IMR-90 (cell line): ENCODE data around the gene RABEP2. TPM values are rescaled to one million over a fixed set of nuclear protein-coding genes. Genes with fewer than 3 reads are reported as not detected.

Source experiments
- ATAC-seq: fragments of 200-7000 bp; cut with Tn5 transposase; 2 replicates; pipeline ENCODE4 v1.9.1; 2020; ENCODE audit warnings: low read depth, mild to moderate bottlenecking, moderate library complexity
- BruUV-seq: library from RNA; stranded (reverse); fragments of 400-500 nt; replicated peaks from 2 replicates; lab custom pipeline; 2021; lab: Mats Ljungman, UMichigan
- CTCF ChIA-PET: fragments of 300-600 bp; formaldehyde crosslinking; extraction: SDS; loops from one replicate; lab custom pipeline; 2021; ENCODE audit warnings: antibody characterized with exemption; lab: Yijun Ruan, JAX
- POLR2A ChIA-PET: fragments of 300-600 bp; sonication (Branson Sonifier 250); formaldehyde crosslinking; loops from one replicate; lab custom pipeline; 2022; ENCODE audit warnings: antibody characterized with exemption; ENCODE audit not compliant: unreplicated experiment; lab: Charles Lee
- DNase-seq: peaks from one replicate; pipeline ENCODE4 v3.0.0; 2013
- H2AFZ ChIP-seq: replicated peaks from 2 replicates; pipeline ENCODE3; 2013; ENCODE audit warnings: low read length, mild to moderate bottlenecking; ENCODE audit not compliant: poor library complexity
- H2AK5ac ChIP-seq: 2 replicates; pipeline ENCODE4 v1.6.1; 2013; ENCODE audit warnings: low read depth, low read length, inconsistent platforms
- H2AK9ac ChIP-seq: replicated peaks from 2 replicates; pipeline ENCODE3; 2013; ENCODE audit warnings: mild to moderate bottlenecking, low read depth, low read length, moderate library complexity; ENCODE audit not compliant: poor library complexity
- H2BK120ac ChIP-seq: 2 replicates; pipeline ENCODE4 v1.6.1; 2013; ENCODE audit warnings: low read depth, low read length, inconsistent platforms
- H2BK15ac ChIP-seq: 3 replicates; pipeline ENCODE4 v1.6.1; 2013; ENCODE audit warnings: low read depth, low read length, inconsistent platforms
- H2BK20ac ChIP-seq: 2 replicates; pipeline ENCODE4 v1.6.1; 2013; ENCODE audit warnings: low read depth, mild to moderate bottlenecking, inconsistent platforms, low read length, moderate library complexity
- H2BK5ac ChIP-seq: 2 replicates; pipeline ENCODE4 v1.6.1; 2013; ENCODE audit warnings: mild to moderate bottlenecking, low read depth, low read length, inconsistent platforms; ENCODE audit not compliant: poor library complexity, severe bottlenecking
- H3K14ac ChIP-seq: replicated peaks from 2 replicates; pipeline ENCODE4 v1.6.1; 2013; ENCODE audit warnings: low read depth, low read length, inconsistent platforms
- H3K18ac ChIP-seq: 2 replicates; pipeline ENCODE4 v1.6.1; 2013; ENCODE audit warnings: low read depth, low read length, control low read depth
- H3K23ac ChIP-seq: 2 replicates; pipeline ENCODE4 v1.6.1; 2013; ENCODE audit warnings: low read depth, low read length, inconsistent platforms
- H3K27ac ChIP-seq: 2 replicates; pipeline ENCODE4 v1.5.1; 2013; ENCODE audit warnings: mild to moderate bottlenecking, control low read depth, low read length; ENCODE audit not compliant: insufficient read depth
- H3K27me3 ChIP-seq: 2 replicates; pipeline ENCODE4 v1.6.1; 2013; ENCODE audit warnings: low read length; ENCODE audit not compliant: control insufficient read depth, insufficient read depth
- H3K36me3 ChIP-seq: 2 replicates; pipeline ENCODE4 v1.6.1; 2013; ENCODE audit warnings: low read length, mixed read lengths; ENCODE audit not compliant: control insufficient read depth, insufficient read depth
- H3K4ac ChIP-seq: 2 replicates; pipeline ENCODE4 v1.6.1; 2013; ENCODE audit warnings: low read depth, low read length, inconsistent platforms
- H3K4me1 ChIP-seq: 2 replicates; pipeline ENCODE4 v1.6.1; 2013; ENCODE audit warnings: low read length, mixed read lengths; ENCODE audit not compliant: control insufficient read depth, insufficient read depth
- H3K4me2 ChIP-seq: 2 replicates; pipeline ENCODE4 v1.6.1; 2013; ENCODE audit warnings: low read depth, mild to moderate bottlenecking, control low read depth, low read length, moderate library complexity
- H3K4me3 ChIP-seq: 2 replicates; pipeline ENCODE4 v1.5.1; 2013; ENCODE audit warnings: low read depth, mild to moderate bottlenecking, control low read depth, low read length, moderate library complexity; ENCODE audit not compliant: insufficient read depth
- H3K56ac ChIP-seq: 2 replicates; pipeline ENCODE4 v1.6.1; 2013; ENCODE audit warnings: low read length, inconsistent platforms; ENCODE audit not compliant: insufficient read depth; ENCODE audit errors: extremely low read depth
- H3K79me1 ChIP-seq, 2 experiments: 2 replicates each; pipeline ENCODE4 v1.6.1; 2013; ENCODE audit warnings: low read length in 2 of 2, inconsistent platforms in 1 of 2, low read depth in 1 of 2
- H3K9ac ChIP-seq: 2 replicates; pipeline ENCODE4 v1.6.1; 2013; ENCODE audit warnings: low read depth, low read length, control low read depth
- H3K9me1 ChIP-seq: 2 replicates; pipeline ENCODE4 v1.6.1; 2013; ENCODE audit warnings: low read length, inconsistent platforms; ENCODE audit not compliant: insufficient read depth
- H3K9me3 ChIP-seq: 2 replicates; pipeline ENCODE4 v1.6.1; 2013; ENCODE audit warnings: low read length; ENCODE audit not compliant: control insufficient read depth, insufficient read depth
- H4K20me1 ChIP-seq: 2 replicates; pipeline ENCODE4 v1.6.1; 2013; ENCODE audit warnings: low read length, inconsistent platforms; ENCODE audit not compliant: insufficient read depth
- H4K5ac ChIP-seq: 2 replicates; pipeline ENCODE4 v1.6.1; 2013; ENCODE audit warnings: mild to moderate bottlenecking, low read depth, low read length, control low read depth
- H4K8ac ChIP-seq, 2 experiments: 2 replicates each; pipeline ENCODE4 v1.6.1; 2013; ENCODE audit warnings: low read depth in 2 of 2, low read length in 2 of 2, control low read depth in 1 of 2, inconsistent platforms in 1 of 2
- H4K91ac ChIP-seq: 2 replicates; pipeline ENCODE4 v1.6.1; 2013; ENCODE audit warnings: low read depth, low read length, inconsistent platforms; ENCODE audit not compliant: insufficient read depth
- CHD1 ChIP-seq: IDR thresholded peaks from 2 replicates; pipeline ENCODE4 v1.6.1; 2012; ENCODE audit warnings: low read depth, low read length, improper control_type of control experiment
- ELK1 ChIP-seq: fragments of 150-350 bp; IDR thresholded peaks from 2 replicates; pipeline ENCODE4 v1.6.1; 2016; ENCODE audit warnings: low read depth, mild to moderate bottlenecking, low read length, moderate library complexity, borderline replicate concordance
- FOS ChIP-seq: fragments of 150-350 bp; IDR thresholded peaks from 2 replicates; pipeline ENCODE4 v1.6.1; 2016; ENCODE audit warnings: low read depth, low read length
- MXI1 ChIP-seq: IDR thresholded peaks from 2 replicates; pipeline ENCODE4 v1.6.1; 2012; ENCODE audit warnings: low read depth, mild to moderate bottlenecking, low read length, moderate library complexity, borderline replicate concordance
- NFE2L2 ChIP-seq: fragments of 150-350 bp; IDR thresholded peaks from 2 replicates; pipeline ENCODE4 v1.6.1; 2016; ENCODE audit warnings: low read depth, mild to moderate bottlenecking, low read length
- POLR2A ChIP-seq: IDR thresholded peaks from 2 replicates; pipeline ENCODE4 v1.6.1; 2012; ENCODE audit warnings: mild to moderate bottlenecking, low read depth, low read length
- RAD21 ChIP-seq: IDR thresholded peaks from 2 replicates; pipeline ENCODE4 v1.6.1; 2012; ENCODE audit warnings: low read length, improper control_type of control experiment
- RCOR1 ChIP-seq: IDR thresholded peaks from 2 replicates; pipeline ENCODE4 v1.6.1; 2012; ENCODE audit warnings: mild to moderate bottlenecking, low read length, improper control_type of control experiment; ENCODE audit not compliant: insufficient replicate concordance
- RFX5 ChIP-seq: IDR thresholded peaks from 2 replicates; pipeline ENCODE4 v1.8.0; 2012; ENCODE audit warnings: low read depth, mild to moderate bottlenecking, low read length, moderate library complexity
- SMC3 ChIP-seq: fragments of 150-350 bp; IDR thresholded peaks from 2 replicates; pipeline ENCODE4 v1.6.1; 2016; ENCODE audit warnings: low read depth, mild to moderate bottlenecking, antibody characterized with exemption, low read length, moderate library complexity
- USF2 ChIP-seq: fragments of 150-350 bp; IDR thresholded peaks from 2 replicates; pipeline ENCODE4 v1.6.1; 2017; ENCODE audit warnings: mild to moderate bottlenecking, antibody characterized with exemption, low read length, low read depth
- WGBS, 2 experiments: methylation state at CpG; one replicate each; pipeline versions ENCODE4 v1.1.5 to v1.1.7; 2013; ENCODE audit warnings: missing lambda C conversion rate in 2 of 2; ENCODE audit not compliant: insufficient read length in 1 of 2; ENCODE audit errors: extremely low coverage in 2 of 2; 5-methylcytosine and 5-hydroxymethylcytosine counted together
- dilution Hi-C: fragments of 300-500 bp; cut with HindIII; formaldehyde crosslinking; loops from one replicate; pipeline ENCODE4 v1.14.3; 2018; ENCODE audit warnings: low sequenced_read_pairs; ENCODE audit not compliant: unreplicated experiment
- in situ Hi-C: fragments of 300-500 bp; cut with MboI; formaldehyde crosslinking; loops from 3 replicates; pipeline ENCODE4 v1.14.3; 2019; ENCODE audit warnings: low sequenced_read_pairs, inconsistent platforms, mixed read lengths
- intact Hi-C: fragments of 100-400 bp; cut with micrococcal nuclease; formaldehyde crosslinking; loops from 2 replicates; pipeline ENCODE4 v1.10.0; 2022
- polyA plus RNA-seq, 3 experiments: library from polyadenylated mRNA; depleted of rRNA; stranded (reverse); fragments of >200 nt; gene quantifications; 2 replicates each; pipeline ENCODE4 v1.2.3, GENCODE V29; 2012; ENCODE audit warnings: low replicate concordance in 1 of 3
- total RNA-seq: library from RNA; depleted of rRNA; stranded (reverse); fragments of >200 nt; gene quantifications from 2 replicates; pipeline ENCODE4 v1.2.3, GENCODE V29; 2012

Gene RABEP2
- total and polyA plus RNA-seq, 2 of the 4 experiments (the other 2 are of a cell fraction) = 12.2 to 20.0 TPM

GRCh38 chr16:28901862-28902261 is 23.2 kb downstream of the RABEP2 start:
- TF ChIP-seq POLR2A (no peak), RAD21 (no peak), USF2 (no peak), FOS (no peak), NFE2L2 (no peak), MXI1 (no peak), CHD1 (no peak), ELK1 (no peak), RCOR1 (no peak), RFX5 (no peak), SMC3 (no peak)
- Histone ChIP-seq H4K5ac (no peak overlapping the region), H3K27ac (no peak overlapping the region), H3K27me3 (no peaks in the 10 kb centered on the region), H2BK15ac (no peak overlapping the region), H3K14ac (no peak overlapping the region), H4K20me1 (no peaks in the 10 kb centered on the region), H3K23ac (no peak overlapping the region), H3K56ac (no peak overlapping the region), H2AK9ac (no peak overlapping the region), H2BK20ac (no peak overlapping the region), H3K4ac (no peak overlapping the region), H2AFZ (no peak overlapping the region), H3K79me1 (no peaks in the 10 kb centered on the region), H3K9me3 (no peaks in the 10 kb centered on the region), H4K91ac (no peak overlapping the region), H3K9me1 (no peaks in the 10 kb centered on the region), H3K36me3 (peaks cover 7% of the 10 kb centered on the region; the same call in 1 of the 2 replicates), H2AK5ac (no peak overlapping the region), H3K4me2 (no peak overlapping the region), H2BK120ac (no peak overlapping the region), H3K4me1 (no peaks in the 10 kb centered on the region), H3K4me3 (no peak overlapping the region), H4K8ac (no peak overlapping the region), H2BK5ac (no peak overlapping the region), H3K18ac (no peak overlapping the region), H3K9ac (no peak overlapping the region)
- ATAC-seq (no peak), DNase-seq (no peak)
- no TSS peak for BruUV-seq
- ChIA-PET POLR2A (no interaction called here), CTCF (no interaction called here)
- 100% methylated on average over 3 of the region's 15 CpGs; no CpG with 5 or more reads in 1 of the 2 experiments for WGBS, 2 experiments
- dilution Hi-C loops (no loop called here), intact Hi-C loops (no loop called here), in situ Hi-C loops (no loop called here)
